Endothelial cell of umbilical vein (primary cell): ENCODE results near the gene POLR2C. TPM values are rescaled to one million over a fixed set of nuclear protein-coding genes. Genes with fewer than 3 reads are reported as not detected.

Source experiments
- BruUV-seq: library from RNA; stranded (reverse); fragments of 400-500 nt; replicated peaks from 2 replicates; lab custom pipeline; 2021; lab: Mats Ljungman, UMichigan
- CTCF ChIA-PET: fragments of 300-600, 350-600 bp; sonication (Branson Sonifier 250); formaldehyde crosslinking; loops from one replicate; lab custom pipeline; 2021; ENCODE audit warnings: antibody characterized with exemption, inconsistent platforms; lab: Charles Lee
- POLR2A ChIA-PET: fragments of 300-600, 350-600 bp; sonication (Branson Sonifier 250); formaldehyde crosslinking; loops from one replicate; lab custom pipeline; 2021; ENCODE audit warnings: antibody characterized with exemption, inconsistent platforms; lab: Charles Lee
- DNase-seq: peaks from one replicate; pipeline ENCODE4 v3.0.0-alpha.2; 2011; ENCODE audit warnings: low read depth, low spot score
- FAIRE-seq: peaks from 2 replicates; lab custom pipeline; 2011; peaks lifted over from hg19 to GRCh38; lab: Jason Lieb, UNC
- H2AFZ ChIP-seq: 2 replicates; pipeline ENCODE4 v1.6.0; 2012; ENCODE audit warnings: low read depth, low read length, control low read depth, inconsistent platforms
- H3K27ac ChIP-seq: 2 replicates; pipeline ENCODE4 v1.5.1; 2011; ENCODE audit warnings: low read depth, mild to moderate bottlenecking, control low read depth, low read length, moderate library complexity; ENCODE audit not compliant: insufficient read depth
- H3K27me3 ChIP-seq, 2 experiments: 2 replicates each; pipeline versions ENCODE4 v1.6.0 to v1.6.1; 2011; ENCODE audit warnings: low read length in 2 of 2, mixed read lengths in 1 of 2; ENCODE audit not compliant: control insufficient read depth in 2 of 2, insufficient read depth in 2 of 2
- H3K36me3 ChIP-seq, 2 experiments: 2 replicates in 1 of 2; 3 replicates in 1 of 2; pipeline ENCODE4 v1.5.1; 2011; ENCODE audit warnings: low read length in 2 of 2, mild to moderate bottlenecking in 1 of 2, moderate library complexity in 1 of 2; ENCODE audit not compliant: control insufficient read depth in 2 of 2, insufficient read depth in 2 of 2; ENCODE audit errors: extremely low read depth in 1 of 2
- H3K4me1 ChIP-seq: 3 replicates; pipeline ENCODE4 v1.5.1; 2011; ENCODE audit warnings: mild to moderate bottlenecking, low read length; ENCODE audit not compliant: control insufficient read depth, insufficient read depth; ENCODE audit errors: extremely low read depth
- H3K4me2 ChIP-seq: 2 replicates; pipeline ENCODE4 v1.6.1; 2011; ENCODE audit warnings: low read length, control low read depth, mixed read lengths; ENCODE audit not compliant: insufficient read depth
- H3K4me3 ChIP-seq, 3 experiments: fragments of 200-600 bp in 1 of 3; sonication (generic), shearing (Covaris generic) in 1 of 3; replicated peaks in 1 of 3; 2 replicates each; pipeline ENCODE4 v1.5.1; 2011 to 2016; ENCODE audit warnings: control low read depth in 3 of 3, low read length in 3 of 3, mild to moderate bottlenecking in 2 of 3, inconsistent platforms in 1 of 3, low read depth in 1 of 3, moderate library complexity in 1 of 3; ENCODE audit not compliant: insufficient read depth in 1 of 3
- H3K79me2 ChIP-seq: 2 replicates; pipeline ENCODE4 v1.6.0; 2012; ENCODE audit warnings: low read length, inconsistent platforms; ENCODE audit not compliant: control insufficient read depth, insufficient read depth
- H3K9ac ChIP-seq: replicated peaks from 2 replicates; pipeline ENCODE3; 2011; ENCODE audit warnings: low read length, control low read depth; ENCODE audit not compliant: insufficient read depth; ENCODE audit errors: extremely low read depth
- H3K9me1 ChIP-seq: replicated peaks from 3 replicates; pipeline ENCODE4 v1.6.0; 2011; ENCODE audit warnings: mild to moderate bottlenecking, low read length; ENCODE audit not compliant: control insufficient read depth, insufficient read depth; ENCODE audit errors: extremely low read depth
- H3K9me3 ChIP-seq: replicated peaks from 2 replicates; pipeline ENCODE4 v1.5.1; 2012; ENCODE audit warnings: low read length, inconsistent platforms; ENCODE audit not compliant: control insufficient read depth, insufficient read depth
- H4K20me1 ChIP-seq: replicated peaks from 2 replicates; pipeline ENCODE3; 2011; ENCODE audit warnings: mild to moderate bottlenecking, low read length; ENCODE audit not compliant: control insufficient read depth, insufficient read depth; ENCODE audit errors: extremely low read depth
- EZH2 ChIP-seq: IDR thresholded peaks from 2 replicates; pipeline ENCODE4 v1.6.1; 2012; ENCODE audit warnings: borderline replicate concordance, low read depth, mild to moderate bottlenecking, moderate library complexity, low read length, inconsistent platforms; ENCODE audit not compliant: severe bottlenecking
- FOS ChIP-seq: IDR thresholded peaks from 2 replicates; pipeline ENCODE4 v1.6.1; 2011; ENCODE audit warnings: mild to moderate bottlenecking, low read length, moderate library complexity, borderline replicate concordance; ENCODE audit not compliant: insufficient read depth
- GATA2 ChIP-seq: IDR thresholded peaks from 2 replicates; pipeline ENCODE4 v1.7.0; 2011; ENCODE audit warnings: low read depth, mild to moderate bottlenecking, moderate library complexity, mixed read lengths, low read length; ENCODE audit not compliant: insufficient read length, insufficient read depth
- JUN ChIP-seq: IDR thresholded peaks from 2 replicates; pipeline ENCODE4 v1.6.1; 2011; ENCODE audit warnings: borderline replicate concordance, low read depth; ENCODE audit not compliant: insufficient read length, insufficient read depth
- MYC ChIP-seq: IDR thresholded peaks from one replicate; pipeline ENCODE4 v1.6.1; 2011; ENCODE audit warnings: mild to moderate bottlenecking, low read depth, low read length
- POLR2A ChIP-seq: IDR thresholded peaks from 2 replicates; pipeline ENCODE4 v1.6.1; 2012; ENCODE audit warnings: low read depth, mild to moderate bottlenecking, control low read depth, low read length
- POLR2AphosphoS5 ChIP-seq: IDR thresholded peaks from 2 replicates; pipeline ENCODE4 v1.6.1; 2012; ENCODE audit warnings: low read depth, mild to moderate bottlenecking, control low read depth, low read length, moderate library complexity; ENCODE audit not compliant: insufficient read depth
- dilution Hi-C: fragments of 300-500 bp; cut with MboI; formaldehyde crosslinking; loops from one replicate; pipeline ENCODE4 v1.15.0; 2019; ENCODE audit warnings: low sequenced_read_pairs; ENCODE audit not compliant: extremely low pct_ligation_motif_present
- intact Hi-C: fragments of 100-400 bp; cut with micrococcal nuclease; formaldehyde crosslinking; loops from one replicate; pipeline ENCODE4 v1.10.0; 2022
- polyA plus RNA-seq, 4 experiments: library from polyadenylated mRNA; depleted of rRNA in 3 of 4; stranded (reverse) in 3 of 4; unstranded in 1 of 4; fragments of >200 nt; gene quantifications; 2 replicates each; pipeline versions ENCODE4 v1.2.1 to v1.2.3, GENCODE V29; 2011 to 2012; ENCODE audit warnings: missing spikeins in 1 of 4
- total RNA-seq: library from RNA; stranded (reverse); gene quantifications from 2 replicates; pipeline ENCODE4 v1.2.3, GENCODE V29; 2021
- TF ChIP-seq, protein P1 (sequence below): IDR thresholded peaks from 2 replicates; pipeline ENCODE4 v1.6.1; 2011; ENCODE audit not compliant: insufficient read depth, insufficient read length
- TF ChIP-seq, protein P2 (sequence below), 2 donors: IDR thresholded peaks; 1 replicate in 1 of 2; 2 replicates in 1 of 2; pipeline ENCODE4 v1.5.1; 2011; ENCODE audit warnings: low read length in 2 of 2, mild to moderate bottlenecking in 2 of 2, moderate library complexity in 2 of 2, control low read depth in 1 of 2, inconsistent platforms in 1 of 2, low read depth in 1 of 2; ENCODE audit not compliant: insufficient read depth in 1 of 2; ENCODE audit errors: extremely low read depth in 1 of 2

POLR2C gene
- total and polyA plus RNA-seq, 2 donors (not counting 3 experiments of a cell fraction or from before 2014, with no cell fraction given), result 65.2 to 129 TPM

DNA sequence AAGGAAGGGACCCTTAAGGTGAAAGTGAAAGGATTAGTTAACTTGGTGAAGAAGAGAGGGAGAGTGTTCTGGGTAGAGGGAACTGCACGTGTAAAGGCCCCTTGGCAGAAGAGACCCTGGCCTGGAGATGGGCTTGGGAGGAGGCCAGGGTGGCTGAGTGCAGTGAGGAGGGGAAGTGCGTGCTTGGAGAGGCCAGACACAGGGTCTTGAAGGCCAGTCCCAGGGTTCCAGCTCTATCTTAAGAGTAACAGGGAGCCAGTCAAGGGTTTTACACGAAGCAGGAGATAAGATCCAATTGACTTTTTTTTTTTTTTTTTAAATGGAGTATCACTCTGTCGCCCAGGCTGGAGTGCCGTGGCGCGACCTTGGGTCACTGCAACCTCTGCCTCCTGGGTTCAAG is 39.0 kb downstream of the POLR2C start:
- no peaks in the 10 kb centered on the region for H3K36me3 ChIP-seq
- H3K4me3 ChIP-seq, result no peak overlapping the region
- H3K4me1 ChIP-seq, result no peaks in the 10 kb centered on the region
- no peaks in the 10 kb centered on the region for H3K9me3 ChIP-seq
- dilution Hi-C loops, result no loop called here
- TF ChIP-seq MYC (no peak), GATA2 (no peak), FOS (no peak), POLR2A (no peak), POLR2AphosphoS5 (no peak), JUN (no peak), EZH2 (no peak)
- TF ChIP-seq, protein P1, sequence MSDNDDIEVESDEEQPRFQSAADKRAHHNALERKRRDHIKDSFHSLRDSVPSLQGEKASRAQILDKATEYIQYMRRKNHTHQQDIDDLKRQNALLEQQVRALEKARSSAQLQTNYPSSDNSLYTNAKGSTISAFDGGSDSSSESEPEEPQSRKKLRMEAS, result no peak
- TF ChIP-seq, protein P2, sequence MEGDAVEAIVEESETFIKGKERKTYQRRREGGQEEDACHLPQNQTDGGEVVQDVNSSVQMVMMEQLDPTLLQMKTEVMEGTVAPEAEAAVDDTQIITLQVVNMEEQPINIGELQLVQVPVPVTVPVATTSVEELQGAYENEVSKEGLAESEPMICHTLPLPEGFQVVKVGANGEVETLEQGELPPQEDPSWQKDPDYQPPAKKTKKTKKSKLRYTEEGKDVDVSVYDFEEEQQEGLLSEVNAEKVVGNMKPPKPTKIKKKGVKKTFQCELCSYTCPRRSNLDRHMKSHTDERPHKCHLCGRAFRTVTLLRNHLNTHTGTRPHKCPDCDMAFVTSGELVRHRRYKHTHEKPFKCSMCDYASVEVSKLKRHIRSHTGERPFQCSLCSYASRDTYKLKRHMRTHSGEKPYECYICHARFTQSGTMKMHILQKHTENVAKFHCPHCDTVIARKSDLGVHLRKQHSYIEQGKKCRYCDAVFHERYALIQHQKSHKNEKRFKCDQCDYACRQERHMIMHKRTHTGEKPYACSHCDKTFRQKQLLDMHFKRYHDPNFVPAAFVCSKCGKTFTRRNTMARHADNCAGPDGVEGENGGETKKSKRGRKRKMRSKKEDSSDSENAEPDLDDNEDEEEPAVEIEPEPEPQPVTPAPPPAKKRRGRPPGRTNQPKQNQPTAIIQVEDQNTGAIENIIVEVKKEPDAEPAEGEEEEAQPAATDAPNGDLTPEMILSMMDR (IDR thresholded peaks at IDR 0.05; ENCODE audit: extremely low read depth in 1 of 2, insufficient read depth in 1 of 2, low read depth in 1 of 2, low read length in 2 of 2), result no peak
- intact Hi-C loops, result no loop called here
- no peaks in the 10 kb centered on the region for H4K20me1 ChIP-seq
- BruUV-seq, result no TSS peak
- FAIRE-seq (no peak), DNase-seq (no peak)
- POLR2A ChIA-PET, result no interaction called here
- CTCF ChIA-PET, result interaction anchor here (1.0 to 1.9 kb wide), 2 partner anchors 16 to 18 kb away, joined by 3 to 5 read pairs; partner anchors contain the start of gene DOK4
- H3K4me2 ChIP-seq, result no peak overlapping the region
- no peak overlapping the region for H3K9ac ChIP-seq
- no peaks in the 10 kb centered on the region for H3K79me2 ChIP-seq
- peaks cover 0 to 2% of the 10 kb centered on the region in 2 experiments for H3K27me3 ChIP-seq
- H2AFZ ChIP-seq, result no peak overlapping the region
- H3K27ac ChIP-seq, result no peak overlapping the region
- H3K9me1 ChIP-seq, result no peaks in the 10 kb centered on the region
